Dedifferentiated amniotic fluid mesenchymal stem cell (primary cell): ENCODE data around the gene NELFA.

Experiments used
- DNase-seq: peaks from one replicate; pipeline ENCODE4 v3.0.0-alpha.2; 2016; ENCODE audit errors: extremely low spot score

Gene NELFA

DNA sequence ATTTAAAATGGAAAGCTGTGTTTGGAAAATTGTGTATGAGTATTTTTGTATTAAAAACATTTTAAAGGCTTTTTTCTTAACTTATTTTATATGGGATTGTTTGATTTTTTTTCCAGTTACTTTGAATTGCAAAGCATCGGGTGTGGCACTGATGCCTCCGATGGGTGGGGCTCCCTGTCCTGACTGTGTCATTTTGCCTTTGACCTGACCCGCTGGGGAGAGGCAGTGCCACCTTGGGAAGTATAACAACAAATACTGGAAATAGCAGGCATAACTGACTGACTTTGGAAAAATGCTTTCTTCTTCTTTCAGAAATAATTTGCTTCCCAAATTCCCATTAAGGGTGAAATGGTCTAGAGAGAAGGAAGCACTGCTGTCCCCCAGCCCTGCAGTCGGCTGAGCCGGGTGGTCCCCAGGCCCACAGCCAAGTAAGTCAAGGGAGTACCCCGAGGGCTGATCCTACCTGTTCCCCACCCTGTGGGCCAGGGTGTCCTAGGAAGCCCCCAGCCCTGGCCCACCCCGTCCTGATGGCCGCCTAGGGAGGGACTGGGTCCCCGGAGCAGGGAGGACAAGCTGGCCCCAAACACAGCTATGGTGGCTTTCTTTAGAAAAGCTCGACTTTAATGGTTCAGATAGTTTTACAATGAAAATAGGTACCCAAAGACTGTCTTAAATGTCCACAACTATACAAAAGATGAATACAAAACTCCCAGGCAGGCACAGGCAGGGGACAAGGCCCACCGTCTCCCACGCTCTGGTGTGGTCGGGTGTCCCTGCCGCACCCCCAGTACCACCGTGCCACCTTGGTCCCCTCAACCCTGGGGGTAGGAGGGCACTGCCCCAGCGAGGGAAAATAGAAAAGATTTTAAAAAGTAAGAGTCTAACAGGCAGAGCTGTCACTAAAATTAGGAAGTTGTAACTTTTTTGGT lies 26.4 kb downstream of the NELFA start:
- no peak for DNase-seq

GRCh38 chr4:1981251-1982058 lies 27.3 kb downstream of the NELFA start:
- no peak for DNase-seq

- no peak for DNase-seq
Observed at GRCh38 chr4:1980561-1981041, 28.2 kb downstream of the NELFA start.

DNA sequence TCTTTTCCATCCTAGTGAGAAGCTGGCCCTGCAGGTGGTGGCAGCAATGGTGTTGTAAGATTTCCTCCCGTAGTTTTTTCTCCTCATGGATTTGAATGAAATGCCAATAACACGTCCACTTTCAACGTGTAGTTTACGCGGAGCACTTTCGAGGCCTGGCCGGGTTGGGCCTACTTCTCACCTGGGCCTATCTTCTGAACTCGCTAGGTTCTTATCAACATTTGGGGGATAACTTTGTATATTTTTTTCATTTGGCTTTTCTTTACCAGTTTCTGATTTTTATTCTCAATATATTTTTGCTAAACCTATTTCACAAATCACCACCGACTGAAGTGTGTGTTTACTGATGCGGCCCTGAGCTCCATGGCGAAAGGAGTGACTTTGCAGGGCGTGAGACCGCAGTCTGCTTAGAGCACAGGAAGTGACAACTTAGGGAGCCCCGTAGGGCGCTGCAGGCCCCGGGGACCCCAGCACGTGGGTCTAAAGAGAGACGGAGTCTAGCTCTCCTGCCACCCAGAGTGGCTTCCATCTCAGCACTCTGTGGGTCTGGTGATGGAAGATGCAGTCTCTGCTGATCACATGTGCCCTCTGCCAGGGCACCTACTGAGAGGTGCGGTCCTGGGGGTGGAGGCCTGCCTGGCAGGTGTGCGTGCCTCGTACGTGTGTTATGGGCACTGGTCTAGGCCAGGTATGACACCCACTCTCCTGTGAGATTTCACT lies 29.1 kb downstream of the NELFA start:
- no peak for DNase-seq

GRCh38 chr4:1978741-1979476 lies 29.9 kb downstream of the NELFA start:
- DNase-seq: no peak

DNA sequence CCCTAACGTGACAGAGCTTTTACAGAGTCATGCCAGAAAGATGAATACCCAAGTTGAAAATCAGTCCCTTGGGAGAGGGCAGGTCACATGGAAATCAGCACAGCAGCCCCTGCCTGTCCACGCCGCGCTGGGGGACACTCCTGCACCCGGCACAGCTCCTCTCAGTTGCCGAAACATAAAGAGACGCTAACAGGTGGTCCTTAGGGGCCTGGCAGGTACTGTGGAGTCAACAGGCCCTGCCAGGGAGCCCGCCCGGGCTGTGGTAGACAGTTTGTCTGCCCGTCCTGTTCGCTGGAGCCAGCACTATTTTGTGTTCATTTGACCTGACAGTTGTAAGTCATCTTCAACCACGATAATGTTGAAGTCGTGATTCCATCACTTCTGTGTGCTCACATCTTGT lies 30.5 kb downstream of the NELFA start:
- no peak for DNase-seq

GRCh38 chr4:1976416-1977352 lies 32.1 kb downstream of the NELFA start:
- DNase-seq: no peak

DNA sequence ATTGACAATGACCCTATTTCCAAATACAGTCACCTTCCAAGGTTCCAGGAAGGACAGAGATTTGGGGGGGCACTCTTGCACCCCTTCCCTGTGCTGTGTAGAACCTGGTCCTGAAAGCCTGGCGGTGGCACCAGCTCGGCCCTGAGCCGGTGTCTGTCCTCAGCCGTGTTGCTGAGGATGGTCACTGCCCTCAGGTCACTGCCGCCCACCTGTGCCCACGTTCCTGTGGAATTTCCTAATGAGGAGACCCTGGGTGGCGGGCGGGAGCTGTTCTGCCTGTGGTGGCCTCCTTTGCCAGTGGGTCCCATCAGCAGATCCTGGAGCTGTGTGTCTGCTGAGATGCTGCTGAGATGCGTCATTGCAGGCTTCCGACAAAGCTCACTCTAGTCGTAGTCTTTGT lies 32.9 kb downstream of the NELFA start:
- no peak for DNase-seq

DNA sequence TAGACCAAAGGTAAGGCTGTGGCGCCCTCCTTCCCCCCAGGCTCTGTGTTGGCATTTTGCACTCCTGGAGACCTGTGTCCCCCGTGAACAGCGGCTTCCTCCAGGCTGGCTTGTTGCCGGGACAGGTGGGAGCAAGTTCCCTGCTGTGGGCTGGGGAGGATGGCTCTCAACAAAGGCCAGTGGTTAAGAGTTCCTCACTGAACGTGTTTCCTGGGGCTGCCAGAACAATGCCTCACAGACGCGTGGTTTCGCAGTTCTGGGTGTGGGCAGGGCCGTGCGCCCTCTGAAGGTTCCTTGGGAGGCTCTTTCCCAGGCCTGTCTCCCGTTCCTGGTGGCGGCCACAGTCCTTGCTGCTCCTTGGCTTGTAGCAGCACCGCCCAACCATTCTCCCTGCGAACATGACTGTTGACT lies 33.4 kb downstream of the NELFA start:
- DNase-seq: no peak

- DNase-seq: no peak
Observed at GRCh38 chr4:1974840-1975239, 33.9 kb downstream of the NELFA start.

DNA sequence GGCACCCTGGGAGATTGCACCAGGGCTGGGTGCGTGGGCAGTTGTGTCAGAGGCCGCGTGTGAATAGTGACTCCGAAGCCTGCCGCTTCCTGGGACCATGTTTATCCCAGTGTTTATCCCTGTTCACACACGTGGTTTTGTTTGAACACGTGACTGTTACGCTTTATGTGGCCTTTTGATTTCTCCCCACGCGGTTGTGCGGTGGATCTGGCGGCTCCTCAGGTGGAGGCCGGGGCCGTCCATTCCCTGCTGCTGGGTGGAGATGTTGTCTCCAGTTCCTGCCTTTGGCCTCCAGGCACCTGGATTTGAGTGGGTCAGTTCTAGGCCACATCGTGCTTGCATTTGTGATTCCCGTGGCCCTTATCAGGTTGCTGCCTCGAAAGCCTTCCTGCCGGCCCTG lies 35.1 kb downstream of the NELFA start:
- DNase-seq: no peak

GRCh38 chr4:1973218-1973617 lies 35.6 kb downstream of the NELFA start:
- DNase-seq: no peak

DNA sequence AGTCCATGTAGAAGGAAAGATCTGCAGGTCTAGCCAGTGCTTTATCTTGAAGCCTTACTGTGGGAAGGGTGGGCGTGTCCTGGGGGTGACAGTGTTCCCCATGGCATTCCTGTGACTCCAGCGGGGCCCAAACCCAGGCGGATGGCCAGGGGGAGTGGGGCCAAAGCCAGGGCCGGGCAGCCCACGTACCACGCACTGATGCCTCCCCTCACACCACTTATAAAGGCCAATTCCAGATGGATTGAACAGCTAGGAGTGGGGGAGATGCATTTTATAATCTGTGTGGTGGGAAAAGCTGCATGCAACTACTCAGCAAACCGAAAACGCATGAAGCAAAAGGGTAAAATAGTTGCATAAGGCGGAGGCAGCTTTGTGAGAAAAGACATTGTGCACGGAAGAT lies 36.4 kb downstream of the NELFA start:
- DNase-seq: no peak

DNA sequence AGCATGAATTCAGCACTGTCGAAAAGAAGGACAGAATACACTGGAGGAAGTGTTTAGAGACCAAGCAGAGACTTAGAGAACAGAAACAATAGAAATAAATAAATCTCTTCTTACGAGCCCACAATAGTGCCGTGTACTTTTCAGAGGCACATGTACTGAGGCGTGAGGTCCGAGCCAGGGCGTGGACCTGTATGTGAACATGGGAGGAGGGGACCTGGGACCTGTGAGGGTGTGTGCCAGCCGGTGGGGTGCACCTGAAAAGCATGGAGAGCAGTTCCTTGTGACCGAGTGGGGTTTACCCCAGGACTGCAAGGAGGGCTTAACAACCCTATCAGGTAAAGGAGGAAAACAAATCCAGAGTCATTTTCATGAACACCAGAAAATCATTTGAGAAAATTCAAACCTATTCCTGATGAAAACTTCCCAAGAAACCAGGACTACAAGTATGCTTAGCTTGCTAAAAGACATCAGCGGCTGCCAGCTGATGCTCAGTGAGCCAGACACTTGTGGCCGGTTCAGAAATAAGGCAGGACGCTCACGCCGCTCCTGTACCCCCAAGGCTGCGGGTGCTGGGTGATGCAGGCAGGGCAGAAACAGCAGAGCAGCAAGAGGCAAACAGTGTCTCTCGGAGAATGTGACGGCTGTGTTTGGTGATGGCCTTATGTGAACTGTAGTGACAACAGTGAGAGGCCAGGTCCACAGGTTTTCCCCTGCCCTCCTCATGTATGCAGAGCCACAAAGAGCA lies 37.1 kb downstream of the NELFA start:
- no peak for DNase-seq

DNA sequence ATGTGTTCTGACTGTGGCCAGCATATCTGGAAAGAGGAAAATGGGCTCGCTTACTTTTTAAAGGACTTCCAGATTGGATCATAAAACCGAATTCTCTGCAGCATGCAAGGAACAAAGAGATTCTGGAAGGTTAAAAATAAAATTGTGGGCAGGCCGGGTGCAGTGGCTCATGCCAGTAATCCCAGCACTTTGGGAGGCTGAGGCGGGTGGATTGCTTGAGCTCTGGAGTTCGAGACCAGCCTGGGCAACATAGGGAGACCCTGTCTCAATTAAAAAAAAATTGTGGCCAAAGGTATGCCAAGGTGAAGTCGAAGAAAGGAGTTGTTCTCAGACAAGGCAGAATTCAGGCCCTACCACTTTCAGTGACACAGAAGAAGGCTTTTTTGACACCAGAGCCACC lies 37.8 kb downstream of the NELFA start:
- no peak for DNase-seq

DNA sequence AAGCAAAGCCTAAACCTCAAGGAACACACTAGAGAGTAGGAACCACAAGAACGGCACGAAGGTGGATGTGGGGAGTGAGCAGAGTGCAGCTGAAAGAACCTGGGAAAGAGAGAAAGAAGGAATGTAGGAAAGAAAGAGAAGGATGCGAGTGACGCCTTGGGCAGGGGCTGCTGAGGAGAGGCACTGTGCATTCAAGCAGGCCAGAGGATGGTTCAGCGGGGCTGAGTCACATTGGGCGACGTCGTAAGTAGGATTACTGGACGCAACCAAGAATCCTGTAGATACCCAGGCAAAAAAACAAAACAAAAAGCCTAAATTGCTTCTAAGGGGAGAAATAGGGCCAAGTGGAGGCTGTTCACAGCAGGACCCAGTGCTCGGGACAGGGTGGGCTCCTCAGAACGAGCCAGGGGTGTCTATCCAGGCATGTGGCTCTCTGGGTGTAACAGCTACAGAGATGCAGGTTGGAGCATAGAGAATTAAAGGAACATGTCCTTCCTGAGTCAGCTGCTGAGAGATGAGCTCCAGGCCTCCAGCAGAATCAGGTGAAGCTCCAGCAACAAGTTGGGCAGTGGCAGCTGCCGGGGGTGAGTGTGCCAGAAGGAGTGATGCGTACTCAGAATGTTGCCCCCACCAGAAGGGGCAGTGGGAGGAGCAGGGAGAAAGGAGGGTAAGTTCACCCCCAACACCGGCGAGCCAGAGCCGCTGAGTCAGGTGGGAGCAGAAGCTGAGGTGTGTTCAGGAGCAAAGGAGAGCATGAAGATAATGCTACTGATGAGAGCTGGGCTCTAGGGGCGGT lies 38.6 kb downstream of the NELFA start:
- DNase-seq: no peak

GRCh38 chr4:1968686-1969295 lies 40.0 kb downstream of the NELFA start:
- DNase-seq: no peak

DNA sequence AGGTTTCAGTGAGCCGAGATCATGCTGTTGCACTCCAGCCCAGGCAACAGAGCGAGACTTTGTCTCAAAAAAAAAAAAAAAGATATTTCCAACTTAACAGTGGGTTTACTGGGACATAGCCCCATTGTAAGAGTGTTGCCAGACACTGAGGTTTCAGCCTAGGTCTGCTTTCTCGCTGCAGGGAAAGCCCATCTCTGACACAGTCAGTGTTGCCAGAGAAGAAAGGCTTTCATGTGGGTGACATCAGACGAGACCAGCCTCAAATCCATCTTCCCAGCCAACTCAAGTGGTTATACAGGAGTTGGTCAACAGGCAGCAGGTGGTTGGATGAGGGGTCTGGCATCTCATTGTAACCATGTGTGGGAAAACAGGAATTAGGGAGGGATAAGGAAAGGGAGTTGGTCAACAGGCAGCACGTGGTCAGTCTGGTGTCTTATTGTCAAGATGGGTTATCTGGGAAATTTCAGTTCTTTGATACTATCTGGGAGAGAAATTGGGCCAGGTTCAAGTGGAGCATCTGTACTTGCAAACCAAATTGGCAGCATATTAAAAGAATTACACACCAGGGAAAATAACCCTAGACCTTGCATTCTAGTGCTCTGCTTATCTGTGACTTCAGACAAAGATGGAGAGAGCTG lies 41.1 kb downstream of the NELFA start:
- DNase-seq: no peak
